DMS79 treated with DMSO at 0.1 percent for 48 hours (cell line): ENCODE results near the gene CLN3.
A peak's percentile ranks its signal among the peaks of the same experiment; 100 is the strongest.
"Not testable (repeated sequence)": the region's sequence is repeated elsewhere in the genome, so short reads cannot be mapped to it uniquely, and the experiment has no call there.

Experiments
- DNase-seq: peaks from one replicate; lab custom pipeline; 2025; lab: John Stamatoyannopoulos, UW

The CLN3 gene

DNA sequence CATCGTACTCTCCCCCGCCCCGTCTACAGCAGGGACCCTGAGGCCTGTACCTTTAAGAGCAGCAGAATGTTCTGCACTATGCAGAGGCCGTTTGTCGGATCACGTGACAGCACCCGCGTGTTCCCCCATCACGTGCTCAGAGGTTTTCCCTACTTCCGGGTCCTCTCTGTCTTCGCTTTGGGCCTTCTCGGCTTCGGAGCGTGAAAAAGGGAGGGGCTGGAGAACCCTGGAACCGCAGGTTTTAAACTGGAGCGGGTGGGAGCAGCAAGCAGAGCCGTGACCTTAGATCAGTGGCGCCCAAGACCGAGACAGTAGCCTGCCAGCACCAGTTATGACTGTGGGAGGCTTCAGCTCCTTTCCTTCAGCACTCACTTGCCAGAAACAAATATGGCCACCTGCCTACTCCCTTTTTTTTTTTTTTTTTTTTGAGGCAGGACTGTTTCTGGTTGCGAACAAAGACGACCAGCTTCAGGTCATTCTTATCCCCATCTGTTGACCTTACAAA, at the start of gene CLN3:
TSS of gene CLN3 (minus strand) at position 105 of the 505 bp plus-strand sequence. CDS start 315 bp downstream, outside the sequence.
- peak; percentile 97 for DNase-seq

DNA sequence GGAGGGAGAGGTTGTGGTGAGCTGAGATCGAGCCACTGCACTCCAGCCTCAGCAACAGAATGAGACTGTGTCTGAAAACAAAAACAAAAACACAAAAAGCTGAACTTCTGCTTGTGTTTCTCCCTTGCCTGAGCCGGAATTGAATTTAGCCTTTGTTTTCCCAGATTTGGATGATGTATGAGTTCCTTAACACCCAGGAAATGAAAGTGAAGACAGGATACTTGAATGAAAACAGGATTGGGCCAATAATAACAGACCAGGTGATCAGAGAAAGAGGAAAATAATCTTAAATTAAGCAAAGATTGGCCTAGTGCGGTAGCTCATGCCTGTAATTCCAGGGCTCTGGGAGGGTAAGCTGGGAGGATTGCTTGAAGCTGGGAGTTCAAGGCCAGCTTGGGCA, 48.5 kb upstream of the CLN3 start:
- no peak for DNase-seq

DNA sequence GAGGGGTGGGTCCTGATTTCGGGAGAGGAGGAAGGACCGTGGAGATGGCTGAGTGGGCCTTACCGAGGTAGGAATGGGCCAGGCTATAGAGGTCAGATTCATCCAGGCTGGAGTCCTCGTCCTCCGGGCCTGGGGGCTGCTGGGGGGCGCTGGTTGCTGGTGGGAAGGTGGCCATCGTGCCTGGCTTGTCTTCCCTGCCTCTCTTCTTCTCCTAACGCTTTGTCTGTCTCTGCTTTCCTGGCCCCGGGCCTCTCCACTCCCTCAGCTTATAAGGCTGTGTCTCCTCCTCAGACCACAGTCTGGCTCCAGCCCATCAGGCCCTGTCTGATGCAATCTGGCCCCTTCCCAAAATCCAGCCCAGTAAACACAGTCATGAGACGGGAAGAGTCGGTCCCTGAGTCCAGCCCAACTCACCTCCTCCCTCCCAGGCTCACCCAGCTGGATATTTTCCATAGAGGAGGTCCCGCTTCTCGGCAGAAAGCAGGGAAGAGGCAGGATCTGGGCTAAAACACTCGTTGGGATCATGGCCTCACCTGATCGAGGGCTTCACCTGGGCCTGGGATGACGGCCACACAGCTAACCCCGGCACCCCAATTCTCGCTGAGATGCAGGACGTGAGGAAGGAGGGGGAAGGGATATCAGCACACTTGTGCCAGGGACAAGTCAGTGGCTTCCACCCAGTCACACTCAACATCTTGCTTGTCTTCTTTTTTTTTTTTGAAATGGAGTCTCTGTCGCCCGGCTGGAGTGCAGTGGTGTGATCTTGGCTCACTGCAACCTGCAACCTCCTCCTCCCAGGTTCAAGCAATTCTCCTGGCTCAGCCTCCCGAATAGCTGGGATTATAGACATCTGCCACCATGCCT, 47.1 kb upstream of the CLN3 start, which contains the start of gene NUPR1:
TSS of gene NUPR1 (minus strand) at position 242 of the 864 bp plus-strand sequence. CDS start at position 175, 67 bp downstream.
- DNase-seq, result no peak

DNA sequence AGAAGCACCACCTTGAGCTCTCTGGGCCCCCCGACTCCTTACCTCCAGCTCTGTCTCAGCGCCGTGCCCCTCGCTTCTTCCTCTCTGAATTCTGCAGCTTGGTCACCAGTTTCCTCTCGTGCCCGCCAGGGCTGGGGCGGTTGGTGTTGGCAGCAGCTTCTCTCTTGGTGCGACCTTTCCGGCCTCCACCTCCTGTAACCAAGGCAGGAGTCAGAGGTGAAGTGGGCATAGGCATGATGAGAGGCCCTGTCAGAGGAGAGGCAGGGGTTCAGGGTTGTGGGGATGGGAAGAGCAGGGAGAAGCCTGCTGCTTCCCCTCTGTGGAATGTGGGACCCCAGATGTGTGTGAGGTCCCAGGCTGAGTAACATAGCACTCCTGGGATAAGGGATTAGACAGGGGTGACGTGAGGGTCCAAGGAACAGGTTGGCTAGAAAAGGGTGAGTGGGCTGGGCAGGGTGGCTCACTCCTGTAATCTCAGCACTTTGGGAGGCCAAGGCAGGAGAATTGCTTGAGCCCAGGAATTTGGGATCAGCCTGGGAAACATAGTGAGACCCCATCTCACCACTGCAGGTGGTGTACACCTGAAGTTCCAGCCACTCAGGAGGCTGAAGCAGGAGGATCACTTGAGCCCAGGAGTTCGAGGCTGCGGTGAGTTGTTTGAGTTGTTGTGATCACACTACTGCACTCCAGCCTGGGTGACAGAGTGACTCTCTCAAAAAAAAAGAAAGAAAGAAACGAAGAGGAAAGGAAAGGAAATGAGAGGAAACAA, 46.3 kb upstream of the CLN3 start:
- no peak for DNase-seq

DNA sequence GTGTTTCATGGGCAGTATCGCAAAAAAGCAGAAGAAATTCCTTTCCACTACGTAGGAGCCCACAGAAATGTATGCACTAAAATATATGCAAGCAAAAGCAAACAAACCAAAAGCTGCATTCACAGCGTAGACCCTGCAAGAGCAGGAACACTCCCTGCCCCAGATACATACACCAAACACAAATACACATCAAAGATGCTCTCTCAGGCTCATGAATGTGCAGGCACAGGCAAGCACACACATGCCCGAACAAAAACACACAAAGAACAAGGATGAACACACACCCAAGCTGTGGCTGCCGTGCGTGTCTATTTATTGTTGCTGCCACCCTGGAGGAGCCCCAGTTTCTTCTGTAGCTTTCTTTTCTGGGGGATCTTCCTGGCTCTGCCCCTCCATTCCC, 45.2 kb upstream of the CLN3 start:
- no peak for DNase-seq

DNA sequence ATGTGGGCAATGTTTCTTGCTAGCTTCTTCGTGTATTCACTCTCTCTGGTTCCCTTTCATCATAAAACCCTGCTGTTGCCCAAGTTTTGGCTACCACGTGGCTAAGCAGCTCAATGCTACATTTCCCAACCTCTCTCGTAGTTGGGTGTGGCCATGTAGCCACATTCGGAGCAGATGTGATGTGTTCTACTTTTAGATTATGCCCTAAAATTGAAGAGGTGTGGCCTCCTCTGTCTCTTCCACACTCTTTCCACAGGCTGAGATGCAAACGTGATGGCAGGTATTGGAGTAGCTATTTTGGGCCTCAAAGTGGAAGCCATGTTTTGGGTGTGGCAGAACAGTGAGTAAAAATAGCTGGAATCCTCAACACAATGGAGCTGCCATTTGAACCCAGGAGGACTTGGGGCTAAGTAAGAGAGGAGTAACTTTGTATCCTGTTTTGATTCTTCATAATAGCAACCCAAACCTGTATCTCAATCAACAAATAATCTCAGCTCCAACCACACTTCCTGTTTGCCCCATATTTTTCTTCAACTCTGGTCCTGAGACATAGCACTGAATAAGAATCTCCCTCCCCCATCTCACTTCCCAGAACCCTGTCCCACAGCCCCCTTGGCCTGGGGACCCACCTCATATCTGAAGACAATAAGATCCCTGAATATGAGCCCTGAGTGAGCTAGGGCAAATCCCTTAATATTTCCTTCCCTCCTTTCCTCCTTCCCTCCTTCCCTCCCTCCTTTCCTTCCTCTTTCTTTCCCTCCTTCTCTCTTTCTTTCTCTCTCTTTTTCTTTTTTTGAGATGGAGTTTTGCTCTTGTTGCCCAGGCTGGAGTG, 42.9 kb upstream of the CLN3 start:
- no peak for DNase-seq

DNA sequence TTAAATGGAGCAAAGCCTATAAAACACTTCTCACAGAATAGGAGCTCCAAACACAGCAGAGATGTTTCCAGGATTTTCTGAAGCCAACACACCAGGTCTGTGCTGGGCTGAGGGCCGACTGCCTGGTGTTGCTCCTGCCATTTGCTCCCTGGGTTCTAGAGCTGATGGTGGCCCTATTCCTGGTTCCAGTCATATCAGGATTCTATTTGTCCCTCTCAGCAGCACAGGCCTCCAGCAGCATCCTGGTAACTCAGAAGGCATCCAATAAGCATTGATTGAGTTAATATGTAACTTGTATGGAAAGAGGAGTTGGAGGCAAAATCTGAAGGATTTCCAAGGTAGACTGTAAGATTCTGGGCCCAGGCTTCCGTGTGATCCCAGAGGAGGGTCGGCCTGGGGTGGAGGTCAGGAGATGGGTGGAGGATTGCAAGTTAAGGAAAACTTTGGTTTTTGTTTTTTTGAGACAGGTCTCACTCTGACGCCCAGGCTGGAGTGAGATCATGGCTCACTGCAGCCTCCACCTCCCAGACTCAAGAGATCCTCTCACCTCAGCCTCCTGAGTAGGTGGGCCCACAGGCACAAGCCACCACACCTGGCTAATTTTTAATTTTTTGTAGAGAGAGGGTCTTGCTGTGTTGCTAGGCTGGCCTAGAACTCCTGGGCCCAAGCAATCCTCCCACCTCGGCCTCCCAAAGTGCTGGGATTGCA, 41.2 kb upstream of the CLN3 start:
- no peak for DNase-seq

DNA sequence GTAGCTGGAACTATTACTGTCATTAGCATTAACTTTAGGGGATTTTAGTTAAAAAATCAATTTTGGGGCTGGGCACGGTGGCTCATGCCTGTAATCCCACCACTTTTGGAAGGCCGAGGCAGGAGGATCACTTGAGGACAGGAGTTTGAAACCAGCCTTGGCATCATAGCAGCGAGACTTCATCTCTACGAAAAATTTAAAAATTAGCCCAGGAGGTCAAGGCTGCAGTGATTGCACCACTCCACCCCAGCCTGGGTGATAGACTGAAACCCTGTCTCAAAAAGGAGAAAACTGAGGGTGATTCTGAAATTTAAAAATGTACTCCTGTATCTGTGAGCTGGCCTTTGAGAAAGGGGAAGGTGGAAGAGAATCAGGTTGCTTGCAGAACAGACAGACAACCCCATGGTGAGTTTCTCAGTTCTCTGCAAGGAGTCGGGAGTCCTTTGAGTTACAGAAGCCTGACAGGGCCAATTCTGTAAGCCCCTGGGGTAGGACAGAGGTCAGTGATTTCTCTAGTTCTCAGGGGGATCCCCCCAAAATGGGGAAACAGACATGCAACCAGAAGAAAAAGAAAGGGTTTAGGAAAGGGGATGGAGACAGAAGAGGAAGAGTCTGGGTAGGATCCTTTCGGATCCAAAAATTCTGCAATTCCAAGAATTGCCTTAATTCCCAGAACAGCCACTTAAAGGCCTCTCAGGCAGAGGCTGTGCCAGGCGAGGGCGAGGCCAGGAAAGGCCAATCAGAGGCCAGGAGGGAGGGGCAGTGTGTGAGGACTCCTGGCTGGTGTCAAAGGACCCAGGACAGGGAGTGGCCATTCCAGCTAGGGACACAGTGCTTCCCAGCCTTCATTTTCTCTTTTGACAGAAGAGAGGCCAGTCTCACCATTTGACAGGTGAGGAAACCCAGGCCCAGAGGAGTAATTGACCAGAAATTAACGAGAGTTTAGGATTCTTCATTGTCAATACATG, 40.2 kb upstream of the CLN3 start:
- no peak for DNase-seq

DNA sequence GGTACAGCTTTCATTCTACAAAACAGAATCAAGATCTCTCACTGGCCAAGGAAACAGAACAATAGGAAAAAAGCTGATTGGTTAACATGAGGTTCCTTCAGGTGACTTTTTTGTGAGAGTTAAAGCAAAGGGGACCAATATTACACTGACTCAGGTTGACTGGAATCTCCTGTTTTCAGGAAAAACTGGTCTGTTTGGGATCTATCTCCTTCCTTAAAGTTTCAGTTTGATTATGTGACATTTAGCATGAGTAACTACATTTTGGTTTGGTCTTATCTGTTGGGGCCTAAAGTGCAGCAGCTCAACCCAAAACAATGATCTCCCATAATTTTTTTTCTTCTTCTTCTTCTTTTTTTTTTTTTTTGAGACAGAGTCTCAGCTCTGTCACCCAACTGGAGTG, 37.2 kb upstream of the CLN3 start:
- DNase-seq, result no peak

DNA sequence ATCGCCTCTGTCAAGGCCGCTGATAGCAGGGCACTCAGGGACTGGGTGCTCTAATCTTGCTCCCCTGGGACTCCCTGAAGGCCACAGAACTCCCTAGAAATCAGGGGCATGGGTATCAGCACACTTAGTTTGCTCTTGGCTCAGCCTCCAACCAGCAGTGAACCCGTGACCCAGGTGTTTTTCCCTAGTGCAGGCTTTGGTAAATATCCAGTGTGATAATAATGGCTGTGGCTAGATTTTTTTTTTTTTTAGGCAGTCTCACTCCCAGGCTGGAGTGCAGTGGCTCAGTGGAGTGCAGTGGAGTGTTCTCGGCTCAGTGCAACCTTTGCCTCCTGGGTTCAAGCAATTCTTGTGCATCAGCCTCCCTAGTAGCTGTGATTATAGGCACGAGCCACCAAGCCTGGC, 36.6 kb upstream of the CLN3 start:
- DNase-seq, result peak; percentile 6

DNA sequence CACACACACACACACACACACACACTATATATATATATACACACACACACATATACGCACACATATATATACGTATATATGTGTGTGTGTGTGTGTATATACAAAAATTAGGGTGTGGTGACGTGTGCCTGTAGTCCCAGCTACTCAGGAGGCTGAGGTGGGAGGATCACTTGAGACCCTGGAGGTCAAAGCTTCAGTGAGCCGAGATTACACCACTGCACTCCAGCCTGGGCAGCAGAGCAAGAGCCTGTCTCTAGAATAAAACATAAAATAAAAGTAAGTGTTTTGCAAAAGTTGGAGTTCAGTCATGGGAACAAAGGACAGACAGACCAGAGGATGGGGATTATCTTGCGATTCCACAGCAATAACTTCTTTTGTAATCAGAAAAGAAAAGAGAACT, 36.1 kb upstream of the CLN3 start:
- DNase-seq, result no peak

DNA sequence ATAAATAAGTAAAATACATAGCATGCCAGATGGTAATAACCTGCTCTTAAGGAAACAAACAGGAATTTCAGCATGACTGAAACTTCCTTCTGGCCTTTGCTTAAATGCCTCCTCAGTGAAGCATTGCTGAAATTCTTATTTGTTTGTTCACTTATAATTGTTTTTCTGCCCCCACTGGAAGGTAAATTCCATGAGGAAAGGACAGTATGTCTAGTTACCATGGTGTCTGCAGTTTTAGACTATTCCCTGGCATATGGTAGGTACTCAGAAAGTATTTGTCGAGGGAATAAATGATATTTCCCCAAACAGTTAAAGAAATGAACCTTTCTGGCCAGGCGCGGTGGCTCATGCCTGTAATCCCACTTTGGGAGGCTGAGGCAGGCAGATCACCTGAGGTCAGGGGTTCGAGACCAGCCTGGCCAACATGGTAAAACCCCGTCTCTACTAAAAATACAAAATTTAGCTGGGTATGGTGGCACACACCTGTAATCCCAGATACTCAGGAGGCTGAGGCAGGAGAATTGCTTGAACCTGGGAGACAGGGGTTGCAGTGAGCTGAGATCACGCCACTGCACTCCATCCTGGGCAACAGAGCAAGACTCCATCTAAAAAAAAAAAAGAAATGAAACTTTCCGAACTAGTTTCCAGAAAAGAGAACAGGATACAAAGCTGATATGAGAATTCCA, 35.4 kb upstream of the CLN3 start:
- DNase-seq, result not testable (repeated sequence)

DNA sequence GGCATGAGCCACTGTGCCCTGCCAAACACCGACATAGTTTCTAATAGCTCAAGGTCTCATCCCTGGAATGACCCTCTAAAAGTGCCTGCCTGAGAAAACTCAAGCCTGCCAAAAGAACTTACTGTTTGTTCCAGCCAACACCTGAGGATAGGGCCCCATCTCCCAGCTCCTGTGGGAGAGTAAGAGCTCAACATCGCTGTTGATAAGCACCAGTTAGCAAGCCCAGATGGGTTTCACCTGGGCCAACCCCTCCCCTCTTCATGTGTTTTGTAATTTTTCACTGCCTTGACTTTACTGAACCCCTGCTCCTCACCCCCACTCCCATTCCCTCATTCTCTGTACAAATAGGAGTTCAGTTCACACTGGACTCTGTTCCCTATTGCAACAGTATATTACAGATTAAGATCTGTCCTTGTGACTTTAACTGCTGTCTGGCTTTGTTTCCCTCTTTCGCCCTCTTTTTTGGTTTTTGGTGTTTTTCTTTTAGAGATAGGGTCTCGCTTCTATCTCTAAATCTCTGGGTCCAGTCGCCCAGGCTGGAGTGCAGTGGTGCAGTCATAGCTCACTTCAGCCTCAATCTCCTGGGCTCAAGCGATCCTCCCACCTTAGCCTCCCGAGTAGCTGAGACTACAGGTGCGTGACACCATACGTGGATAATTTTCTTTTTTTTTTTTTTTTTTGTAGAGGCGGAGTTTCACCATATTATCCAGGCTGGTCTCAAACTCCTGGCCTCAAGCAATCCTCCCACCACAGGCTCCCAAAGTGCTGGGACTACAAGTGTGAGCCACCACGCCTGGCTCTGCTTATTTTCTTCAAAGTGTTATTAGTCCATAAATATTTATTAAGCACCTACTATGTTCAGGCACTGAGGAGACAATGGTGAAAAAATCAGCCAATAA, 34.6 kb upstream of the CLN3 start:
- no peak for DNase-seq

DNA sequence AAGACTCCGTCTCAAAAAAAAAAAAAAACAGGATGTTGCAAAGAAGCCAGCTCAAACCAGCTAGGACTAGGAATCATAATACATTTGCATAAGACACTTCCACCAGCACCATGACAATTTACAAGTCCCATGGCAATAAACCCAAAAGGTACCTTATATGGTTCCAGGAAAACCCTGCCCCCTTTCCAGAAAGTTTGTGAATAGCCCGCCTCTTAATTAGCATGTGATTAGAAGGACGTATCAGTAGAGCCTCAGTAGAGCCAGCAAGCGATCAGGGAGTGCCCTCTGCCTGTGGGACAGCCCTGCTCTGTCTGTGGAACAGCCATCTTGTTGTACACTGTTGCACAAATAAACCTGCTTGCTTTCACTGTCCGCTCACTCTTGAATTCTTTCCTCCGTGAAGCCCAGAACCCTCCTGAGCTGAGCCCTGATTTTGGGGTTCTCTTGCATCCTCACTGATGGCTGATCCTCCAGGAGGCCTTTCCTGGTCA, 32.9 kb upstream of the CLN3 start:
- no peak for DNase-seq

DNA sequence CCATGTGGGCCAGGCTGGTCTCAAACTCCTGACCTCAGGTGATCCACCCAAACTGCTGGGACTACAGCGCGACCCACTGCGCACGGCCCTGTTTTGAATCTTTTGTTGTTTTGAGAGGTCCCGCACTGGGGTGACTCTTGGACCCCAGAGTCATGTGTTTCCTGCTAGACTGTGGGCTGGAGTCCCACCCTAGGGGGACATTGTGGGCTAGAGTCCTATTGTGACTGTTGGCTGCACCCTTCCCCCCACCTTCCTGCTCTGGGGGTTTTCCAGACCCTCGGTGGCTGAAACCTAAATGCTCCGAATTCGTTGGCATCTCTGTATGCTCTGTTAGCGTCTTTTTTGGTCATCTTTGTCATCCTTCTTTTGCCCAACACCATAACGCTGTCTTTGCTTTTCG, 30.9 kb upstream of the CLN3 start:
- no peak for DNase-seq

DNA sequence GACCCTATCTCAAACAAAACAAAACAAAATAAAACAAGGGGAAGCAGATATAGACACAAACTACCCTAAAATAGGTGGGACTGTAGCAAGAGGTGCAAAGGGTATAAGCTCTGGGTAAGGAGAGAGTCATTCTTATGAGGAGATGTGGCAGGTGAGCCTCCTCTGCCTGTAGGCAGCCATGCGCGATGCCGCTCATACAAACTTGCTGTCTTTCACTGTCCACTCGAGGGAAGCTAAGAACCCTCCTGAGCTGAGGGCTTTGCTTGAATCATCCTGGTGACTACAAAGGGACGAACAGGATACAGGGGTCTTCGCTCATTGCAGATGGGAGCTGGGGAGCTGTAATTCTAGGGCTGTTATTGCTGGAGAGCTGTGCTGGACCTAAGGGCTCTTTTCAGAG, 29.6 kb upstream of the CLN3 start:
- no peak for DNase-seq

DNA sequence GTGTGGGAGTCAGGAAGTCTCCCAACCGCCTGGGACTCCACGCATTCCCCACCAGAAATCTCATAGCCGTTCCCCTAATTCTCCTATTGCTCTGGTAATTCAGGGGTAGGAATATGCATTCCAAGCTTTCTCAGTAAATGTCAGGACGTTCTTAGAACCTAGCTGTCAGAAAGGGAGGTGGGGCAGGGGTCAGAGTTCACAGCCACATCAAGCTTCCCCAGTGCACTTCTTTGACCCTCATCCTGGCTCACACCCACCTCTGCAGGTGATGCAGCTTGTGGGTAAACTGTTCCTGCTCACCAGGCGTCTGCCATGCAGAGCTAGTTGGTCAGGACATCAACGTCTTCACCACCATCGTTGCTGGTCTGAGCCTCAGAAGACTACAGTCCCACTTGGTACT, 28.8 kb upstream of the CLN3 start:
- DNase-seq, result no peak

DNA sequence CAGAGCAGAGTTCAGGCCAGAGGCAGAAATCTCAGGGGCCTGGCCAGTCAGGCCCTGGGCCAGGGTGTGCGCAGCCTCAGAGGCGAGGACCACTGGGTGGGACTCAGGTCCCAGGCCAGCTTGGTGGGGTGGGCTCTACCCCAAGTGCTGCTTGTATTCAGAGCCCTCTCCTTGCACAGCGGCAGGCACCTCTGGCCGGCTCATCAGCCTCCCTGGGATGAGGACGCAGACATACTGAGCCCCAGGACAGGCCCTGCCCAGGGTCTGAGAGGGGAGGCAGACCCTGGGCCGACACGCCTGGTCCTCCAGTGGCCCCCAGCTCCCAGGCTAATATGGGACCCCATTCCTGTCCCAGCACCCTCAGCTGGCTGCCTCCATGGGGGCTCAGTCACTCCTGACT, 22.4 kb upstream of the CLN3 start:
- no peak for DNase-seq
